ENCODE data around the gene ZNF316. TPM values are rescaled to one million over a fixed set of nuclear protein-coding genes. Genes with fewer than 3 reads are reported as not detected.

Gene ZNF316
- polyA plus RNA-seq (2012; rRNA removed), result 18.0 and 18.6 TPM in 2 replicates
- polyA plus RNA-seq (2012; cell fraction: cytosol; rRNA removed), result 8.8 and 11.0 TPM in 2 replicates
- polyA plus RNA-seq (2012; cell fraction: nucleus; rRNA removed), result 82.5 and 113 TPM in 2 replicates

DNA sequence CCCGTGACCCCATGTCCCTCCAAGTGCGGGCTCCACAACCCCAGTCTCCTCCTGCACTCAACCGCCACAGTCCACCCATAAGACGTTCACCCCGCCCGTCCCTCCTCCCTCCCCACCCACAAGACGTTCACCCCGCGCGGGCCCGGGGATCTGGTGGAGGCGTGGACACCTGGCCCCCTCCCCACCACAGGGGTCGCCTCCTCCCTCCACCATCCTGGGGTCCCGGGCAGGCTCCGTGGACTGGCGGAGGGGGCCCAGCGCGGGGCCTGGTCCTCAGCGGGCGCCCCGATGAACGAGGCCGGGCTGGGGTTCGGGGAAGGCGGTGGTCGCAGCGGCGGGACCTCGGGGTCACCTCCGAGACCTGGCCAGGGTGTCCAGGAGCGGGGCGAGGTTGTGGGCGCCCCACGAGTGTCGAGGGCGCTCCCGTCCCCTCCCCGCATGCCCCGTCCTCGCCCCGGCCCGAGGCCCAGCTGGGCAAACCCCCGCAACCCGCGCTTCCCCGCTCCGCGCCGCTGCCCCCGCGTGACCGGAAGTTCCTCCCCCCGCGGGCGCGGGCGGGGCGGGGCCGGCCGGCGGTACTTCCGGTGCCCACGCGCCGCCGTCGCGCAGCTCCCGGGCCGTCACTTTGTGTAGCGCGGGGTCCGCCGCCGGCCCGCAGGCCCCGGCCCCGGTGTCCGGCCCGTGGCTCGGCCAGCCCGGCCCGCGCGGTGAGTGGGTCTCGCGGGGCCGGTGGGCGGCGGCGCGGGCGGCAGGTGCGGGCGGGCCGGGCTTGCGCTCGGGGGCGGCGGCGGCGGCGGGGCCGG, at the start of gene ZNF316:
Gene ZNF316 (plus strand): TSS at position 578 of the 803 bp plus-strand sequence. CDS start 5,092 bp downstream, outside the sequence.
- Histone ChIP-seq H2AFZ (ENCODE audit: low read depth) (peak within 1 kb of the TSS; percentile 84), H4K20me1 (ENCODE audit: insufficient read depth) (peaks cover 13% of the 10 kb centered on the region; the same call in 1 of the 2 replicates), H3K79me2 (ENCODE audit: insufficient read depth) (peaks cover 54% of the 10 kb centered on the region), H3K36me3 (replicated peaks in 1 of 2; ENCODE audit: control insufficient read depth in 1 of 2, insufficient read depth in 2 of 2, low read length in 1 of 2) (peaks cover 21 to 27% of the 10 kb centered on the region in 2 experiments), H3K4me2 (peak within 1 kb of the TSS; percentile 100), H3K9ac (peak within 1 kb of the TSS; percentile 90), H3K9me3 (no peaks in the 10 kb centered on the region), H3K4me3 (ENCODE audit: low read depth in 2 of 2, low read length in 1 of 2) (peak within 1 kb of the TSS; percentile 68 to 93), H3K27me3 (ENCODE audit: insufficient read depth) (no peaks in the 10 kb centered on the region), H3K27ac (ENCODE audit: low read depth in 2 of 2, low read length in 1 of 2) (peak within 1 kb of the TSS in 1 of 2 experiments; percentile 67; a peak in 2 of 4 replicates), H3F3A (replicated peaks; ENCODE audit: insufficient read depth) (no peaks in the 10 kb centered on the region), H3K4me1 (ENCODE audit: control insufficient read depth in 1 of 2, insufficient read depth in 2 of 2, low read depth in 1 of 2, low read length in 1 of 2) (peaks cover 5 to 15% of the 10 kb centered on the region in 2 experiments; a peak in 2 of 4 replicates), H3K9me2 (no peaks in the 10 kb centered on the region)
- DNase-seq, result peak; percentile 99
- POLR2A ChIA-PET, result interaction anchor here (0.7 to 1.6 kb wide), 7 partner anchors 9 to 142 kb away, joined by 3 to 9 read pairs (median 4); partner anchors contain the start of genes INTS15 and ZNF853
- 3% methylated on average over 32 of the region's 104 CpGs for WGBS (ENCODE audit: low lambda C conversion rate)
- CTCF ChIA-PET, result interaction anchor here (0.6 to 3.0 kb wide), 6 partner anchors 13 to 59 kb away, joined by 3 to 11 read pairs (median 3); partner anchors contain the start of gene INTS15
- TF ChIP-seq RXRA (IDR thresholded peaks at IDR 0.05; ENCODE audit: borderline replicate concordance, low read depth), result no peak
- no peak for TF ChIP-seq FOXJ3 (CRISPR knock-in tag; IDR thresholded peaks at IDR 0.05)
- TF ChIP-seq TCF12 (IDR thresholded peaks at IDR 0.05), result no peak
- TF ChIP-seq EZH2phosphoT487 (IDR thresholded peaks at IDR 0.05; ENCODE audit: borderline replicate concordance, low read depth), result no peak
- TF ChIP-seq MEF2A (IDR thresholded peaks at IDR 0.05; ENCODE audit: borderline replicate concordance, low read depth), result no peak
- no peak; the same call in 1 of the 2 replicates for TF ChIP-seq SIN3A (IDR thresholded peaks at IDR 0.05; ENCODE audit: borderline replicate concordance, low read depth, low read length)
- TF ChIP-seq RCOR1 (IDR thresholded peaks at IDR 0.05; ENCODE audit: low read length), result no peak
- no peak for TF ChIP-seq FOSL2 (IDR thresholded peaks at IDR 0.05; ENCODE audit: borderline replicate concordance, low read depth)
- TF ChIP-seq, protein P1, sequence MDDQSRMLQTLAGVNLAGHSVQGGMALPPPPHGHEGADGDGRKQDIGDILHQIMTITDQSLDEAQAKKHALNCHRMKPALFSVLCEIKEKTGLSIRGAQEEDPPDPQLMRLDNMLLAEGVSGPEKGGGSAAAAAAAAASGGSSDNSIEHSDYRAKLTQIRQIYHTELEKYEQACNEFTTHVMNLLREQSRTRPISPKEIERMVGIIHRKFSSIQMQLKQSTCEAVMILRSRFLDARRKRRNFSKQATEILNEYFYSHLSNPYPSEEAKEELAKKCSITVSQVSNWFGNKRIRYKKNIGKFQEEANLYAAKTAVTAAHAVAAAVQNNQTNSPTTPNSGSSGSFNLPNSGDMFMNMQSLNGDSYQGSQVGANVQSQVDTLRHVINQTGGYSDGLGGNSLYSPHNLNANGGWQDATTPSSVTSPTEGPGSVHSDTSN (IDR thresholded peaks at IDR 0.05), result peak; percentile 36; the same call in 1 of the 2 replicates
- 0 out of 2 replicates have a peak, but pooled peaks have one; percentile 7 for TF ChIP-seq NRF1 (IDR thresholded peaks at IDR 0.05; ENCODE audit: low read depth, low read length)
- no peak for TF ChIP-seq YY1 (IDR thresholded peaks at IDR 0.05; ENCODE audit: low read depth)
- no peak for TF ChIP-seq FOXM1 (IDR thresholded peaks at IDR 0.05; ENCODE audit: low read depth)
- TF ChIP-seq RFX5 (IDR thresholded peaks at IDR 0.05; ENCODE audit: low read length), result no peak
- TF ChIP-seq GABPA (IDR thresholded peaks at IDR 0.05; ENCODE audit: low read depth), result peak; percentile 85
- no peak for TF ChIP-seq GATA2 (CRISPR knock-in tag; IDR thresholded peaks at IDR 0.05)
- no peak for TF ChIP-seq RAD21 (IDR thresholded peaks at IDR 0.05; ENCODE audit: low read length)
- TF ChIP-seq, protein P2, sequence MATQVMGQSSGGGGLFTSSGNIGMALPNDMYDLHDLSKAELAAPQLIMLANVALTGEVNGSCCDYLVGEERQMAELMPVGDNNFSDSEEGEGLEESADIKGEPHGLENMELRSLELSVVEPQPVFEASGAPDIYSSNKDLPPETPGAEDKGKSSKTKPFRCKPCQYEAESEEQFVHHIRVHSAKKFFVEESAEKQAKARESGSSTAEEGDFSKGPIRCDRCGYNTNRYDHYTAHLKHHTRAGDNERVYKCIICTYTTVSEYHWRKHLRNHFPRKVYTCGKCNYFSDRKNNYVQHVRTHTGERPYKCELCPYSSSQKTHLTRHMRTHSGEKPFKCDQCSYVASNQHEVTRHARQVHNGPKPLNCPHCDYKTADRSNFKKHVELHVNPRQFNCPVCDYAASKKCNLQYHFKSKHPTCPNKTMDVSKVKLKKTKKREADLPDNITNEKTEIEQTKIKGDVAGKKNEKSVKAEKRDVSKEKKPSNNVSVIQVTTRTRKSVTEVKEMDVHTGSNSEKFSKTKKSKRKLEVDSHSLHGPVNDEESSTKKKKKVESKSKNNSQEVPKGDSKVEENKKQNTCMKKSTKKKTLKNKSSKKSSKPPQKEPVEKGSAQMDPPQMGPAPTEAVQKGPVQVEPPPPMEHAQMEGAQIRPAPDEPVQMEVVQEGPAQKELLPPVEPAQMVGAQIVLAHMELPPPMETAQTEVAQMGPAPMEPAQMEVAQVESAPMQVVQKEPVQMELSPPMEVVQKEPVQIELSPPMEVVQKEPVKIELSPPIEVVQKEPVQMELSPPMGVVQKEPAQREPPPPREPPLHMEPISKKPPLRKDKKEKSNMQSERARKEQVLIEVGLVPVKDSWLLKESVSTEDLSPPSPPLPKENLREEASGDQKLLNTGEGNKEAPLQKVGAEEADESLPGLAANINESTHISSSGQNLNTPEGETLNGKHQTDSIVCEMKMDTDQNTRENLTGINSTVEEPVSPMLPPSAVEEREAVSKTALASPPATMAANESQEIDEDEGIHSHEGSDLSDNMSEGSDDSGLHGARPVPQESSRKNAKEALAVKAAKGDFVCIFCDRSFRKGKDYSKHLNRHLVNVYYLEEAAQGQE (IDR thresholded peaks at IDR 0.05; ENCODE audit: low read depth, low read length), result no peak
- no peak for TF ChIP-seq JUND (IDR thresholded peaks at IDR 0.05)
- TF ChIP-seq POLR2AphosphoS5 (IDR thresholded peaks at IDR 0.05; ENCODE audit: low read depth, low read length), result peak; percentile 62
- 0 out of 2 replicates have a peak, but pooled peaks have one; percentile 49 for TF ChIP-seq ELF1 (IDR thresholded peaks at IDR 0.05)
- TF ChIP-seq SMC3 (IDR thresholded peaks at IDR 0.05; ENCODE audit: low read depth, low read length), result no peak
- TF ChIP-seq CHD2 (IDR thresholded peaks at IDR 0.05; ENCODE audit: low read length, partially characterized antibody), result peak; percentile 13
- peak; percentile 78; the same call in 1 of the 2 replicates for TF ChIP-seq MAX (IDR thresholded peaks at IDR 0.05; ENCODE audit: low read depth)
- no peak for TF ChIP-seq ZBTB33 (IDR thresholded peaks at IDR 0.05; ENCODE audit: borderline replicate concordance, low read depth)
- TF ChIP-seq, protein P3, sequence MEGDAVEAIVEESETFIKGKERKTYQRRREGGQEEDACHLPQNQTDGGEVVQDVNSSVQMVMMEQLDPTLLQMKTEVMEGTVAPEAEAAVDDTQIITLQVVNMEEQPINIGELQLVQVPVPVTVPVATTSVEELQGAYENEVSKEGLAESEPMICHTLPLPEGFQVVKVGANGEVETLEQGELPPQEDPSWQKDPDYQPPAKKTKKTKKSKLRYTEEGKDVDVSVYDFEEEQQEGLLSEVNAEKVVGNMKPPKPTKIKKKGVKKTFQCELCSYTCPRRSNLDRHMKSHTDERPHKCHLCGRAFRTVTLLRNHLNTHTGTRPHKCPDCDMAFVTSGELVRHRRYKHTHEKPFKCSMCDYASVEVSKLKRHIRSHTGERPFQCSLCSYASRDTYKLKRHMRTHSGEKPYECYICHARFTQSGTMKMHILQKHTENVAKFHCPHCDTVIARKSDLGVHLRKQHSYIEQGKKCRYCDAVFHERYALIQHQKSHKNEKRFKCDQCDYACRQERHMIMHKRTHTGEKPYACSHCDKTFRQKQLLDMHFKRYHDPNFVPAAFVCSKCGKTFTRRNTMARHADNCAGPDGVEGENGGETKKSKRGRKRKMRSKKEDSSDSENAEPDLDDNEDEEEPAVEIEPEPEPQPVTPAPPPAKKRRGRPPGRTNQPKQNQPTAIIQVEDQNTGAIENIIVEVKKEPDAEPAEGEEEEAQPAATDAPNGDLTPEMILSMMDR (IDR thresholded peaks at IDR 0.05), result no peak
